Measurements from ENCODE around the gene KIAA2012.

DNA sequence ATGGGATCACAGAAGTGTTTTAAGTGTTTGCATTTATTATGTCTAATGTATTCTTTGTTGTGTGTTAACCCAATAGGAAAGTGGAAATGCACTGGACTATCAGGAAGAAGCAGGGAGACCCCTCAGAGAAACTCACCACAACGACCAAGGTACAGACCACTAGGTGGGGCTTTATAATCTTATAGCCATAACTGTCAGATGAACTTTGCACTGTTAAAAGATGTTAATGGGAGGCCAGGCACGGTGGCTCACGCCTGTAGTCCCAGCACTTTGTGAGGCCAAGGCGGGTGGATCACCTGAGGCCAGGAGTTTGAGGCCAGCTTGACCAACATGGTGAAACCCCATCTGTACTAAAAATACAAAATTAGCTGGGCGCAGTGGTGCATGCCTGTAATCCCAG, 92.2 kb downstream of the KIAA2012 start:
- TF ChIP-seq, protein P1, sequence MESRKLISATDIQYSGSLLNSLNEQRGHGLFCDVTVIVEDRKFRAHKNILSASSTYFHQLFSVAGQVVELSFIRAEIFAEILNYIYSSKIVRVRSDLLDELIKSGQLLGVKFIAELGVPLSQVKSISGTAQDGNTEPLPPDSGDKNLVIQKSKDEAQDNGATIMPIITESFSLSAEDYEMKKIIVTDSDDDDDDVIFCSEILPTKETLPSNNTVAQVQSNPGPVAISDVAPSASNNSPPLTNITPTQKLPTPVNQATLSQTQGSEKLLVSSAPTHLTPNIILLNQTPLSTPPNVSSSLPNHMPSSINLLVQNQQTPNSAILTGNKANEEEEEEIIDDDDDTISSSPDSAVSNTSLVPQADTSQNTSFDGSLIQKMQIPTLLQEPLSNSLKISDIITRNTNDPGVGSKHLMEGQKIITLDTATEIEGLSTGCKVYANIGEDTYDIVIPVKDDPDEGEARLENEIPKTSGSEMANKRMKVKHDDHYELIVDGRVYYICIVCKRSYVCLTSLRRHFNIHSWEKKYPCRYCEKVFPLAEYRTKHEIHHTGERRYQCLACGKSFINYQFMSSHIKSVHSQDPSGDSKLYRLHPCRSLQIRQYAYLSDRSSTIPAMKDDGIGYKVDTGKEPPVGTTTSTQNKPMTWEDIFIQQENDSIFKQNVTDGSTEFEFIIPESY (IDR thresholded peaks at IDR 0.05): no peak
- no peak for TF ChIP-seq JUND (IDR thresholded peaks at IDR 0.05)
- TF ChIP-seq CTCF (IDR thresholded peaks at IDR 0.05; ENCODE audit: low read depth, low read length, missing input control): no peak
- TF ChIP-seq EGR1 (IDR thresholded peaks at IDR 0.05; ENCODE audit: low read depth in 2 of 2): no peak
- TF ChIP-seq RAD21 (IDR thresholded peaks at IDR 0.05): no peak
- no peak for TF ChIP-seq ATF3 (IDR thresholded peaks at IDR 0.05)
